D721Med (cell line): ENCODE data around the gene INAFM1.

Source experiments
- DNase-seq: peaks from one replicate; pipeline ENCODE4 v3.0.0; 2011; ENCODE audit warnings: low spot score; ENCODE audit not compliant: insufficient read length
- FAIRE-seq: peaks from 2 replicates; lab custom pipeline; 2011; peaks lifted over from hg19 to GRCh38; lab: Jason Lieb, UNC
- TF ChIP-seq, protein P1 (sequence below): IDR thresholded peaks from 2 replicates; pipeline ENCODE4 v1.5.1; 2012; ENCODE audit warnings: mild to moderate bottlenecking, control low read depth; ENCODE audit not compliant: insufficient read depth; ENCODE audit errors: missing control alignments

INAFM1 gene

DNA sequence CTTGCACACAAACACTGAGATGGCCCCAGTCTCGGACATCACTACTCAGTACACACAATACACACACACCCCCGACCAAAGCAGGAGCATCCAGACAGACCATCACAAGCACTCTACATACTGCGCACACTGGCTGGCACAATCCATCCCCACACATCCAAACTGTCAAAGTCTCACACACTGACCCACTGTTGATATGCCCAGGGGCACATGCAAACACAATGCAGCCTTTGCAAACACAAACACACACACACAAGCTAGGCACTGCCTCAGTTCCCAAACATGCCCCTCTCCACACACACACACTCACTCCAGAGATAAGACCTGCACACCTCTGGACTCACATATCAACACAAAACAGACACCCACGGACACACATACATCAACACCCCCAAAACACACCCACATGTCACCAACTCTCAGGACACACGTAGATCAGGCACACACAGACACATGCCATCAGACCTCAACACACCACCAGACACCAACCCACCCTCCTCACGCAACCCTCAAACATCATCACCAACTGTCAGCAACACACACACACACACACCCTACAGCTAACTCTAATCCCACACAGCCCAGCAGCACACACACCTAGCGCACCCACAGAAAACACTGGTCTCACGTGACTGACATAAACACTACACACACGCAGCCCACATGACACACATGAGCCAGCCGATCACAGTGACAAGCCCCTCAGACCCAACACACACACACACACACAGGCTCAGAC lies 45.6 kb upstream of the INAFM1 start:
- TF ChIP-seq, protein P1, sequence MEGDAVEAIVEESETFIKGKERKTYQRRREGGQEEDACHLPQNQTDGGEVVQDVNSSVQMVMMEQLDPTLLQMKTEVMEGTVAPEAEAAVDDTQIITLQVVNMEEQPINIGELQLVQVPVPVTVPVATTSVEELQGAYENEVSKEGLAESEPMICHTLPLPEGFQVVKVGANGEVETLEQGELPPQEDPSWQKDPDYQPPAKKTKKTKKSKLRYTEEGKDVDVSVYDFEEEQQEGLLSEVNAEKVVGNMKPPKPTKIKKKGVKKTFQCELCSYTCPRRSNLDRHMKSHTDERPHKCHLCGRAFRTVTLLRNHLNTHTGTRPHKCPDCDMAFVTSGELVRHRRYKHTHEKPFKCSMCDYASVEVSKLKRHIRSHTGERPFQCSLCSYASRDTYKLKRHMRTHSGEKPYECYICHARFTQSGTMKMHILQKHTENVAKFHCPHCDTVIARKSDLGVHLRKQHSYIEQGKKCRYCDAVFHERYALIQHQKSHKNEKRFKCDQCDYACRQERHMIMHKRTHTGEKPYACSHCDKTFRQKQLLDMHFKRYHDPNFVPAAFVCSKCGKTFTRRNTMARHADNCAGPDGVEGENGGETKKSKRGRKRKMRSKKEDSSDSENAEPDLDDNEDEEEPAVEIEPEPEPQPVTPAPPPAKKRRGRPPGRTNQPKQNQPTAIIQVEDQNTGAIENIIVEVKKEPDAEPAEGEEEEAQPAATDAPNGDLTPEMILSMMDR, result no peak
- DNase-seq, result no peak
- FAIRE-seq, result no peak

DNA sequence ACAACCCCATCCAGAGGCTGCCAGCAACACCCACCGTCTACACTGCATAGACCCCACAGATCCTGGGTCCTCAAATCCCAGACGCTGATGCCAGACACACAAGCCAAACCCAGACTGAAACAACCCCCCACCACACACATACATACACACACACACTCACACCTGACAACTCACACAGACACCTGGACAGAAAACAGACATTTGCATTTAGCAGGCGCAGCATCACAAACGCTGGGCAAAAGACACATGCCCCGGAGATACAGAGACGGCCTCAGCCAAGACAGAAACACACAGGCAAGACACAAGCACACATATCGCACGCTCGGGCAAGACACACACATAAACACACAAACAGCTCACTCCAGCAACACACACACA lies 45.0 kb upstream of the INAFM1 start:
- no peak for DNase-seq
- no peak for FAIRE-seq
- TF ChIP-seq, protein P1, result no peak

DNA sequence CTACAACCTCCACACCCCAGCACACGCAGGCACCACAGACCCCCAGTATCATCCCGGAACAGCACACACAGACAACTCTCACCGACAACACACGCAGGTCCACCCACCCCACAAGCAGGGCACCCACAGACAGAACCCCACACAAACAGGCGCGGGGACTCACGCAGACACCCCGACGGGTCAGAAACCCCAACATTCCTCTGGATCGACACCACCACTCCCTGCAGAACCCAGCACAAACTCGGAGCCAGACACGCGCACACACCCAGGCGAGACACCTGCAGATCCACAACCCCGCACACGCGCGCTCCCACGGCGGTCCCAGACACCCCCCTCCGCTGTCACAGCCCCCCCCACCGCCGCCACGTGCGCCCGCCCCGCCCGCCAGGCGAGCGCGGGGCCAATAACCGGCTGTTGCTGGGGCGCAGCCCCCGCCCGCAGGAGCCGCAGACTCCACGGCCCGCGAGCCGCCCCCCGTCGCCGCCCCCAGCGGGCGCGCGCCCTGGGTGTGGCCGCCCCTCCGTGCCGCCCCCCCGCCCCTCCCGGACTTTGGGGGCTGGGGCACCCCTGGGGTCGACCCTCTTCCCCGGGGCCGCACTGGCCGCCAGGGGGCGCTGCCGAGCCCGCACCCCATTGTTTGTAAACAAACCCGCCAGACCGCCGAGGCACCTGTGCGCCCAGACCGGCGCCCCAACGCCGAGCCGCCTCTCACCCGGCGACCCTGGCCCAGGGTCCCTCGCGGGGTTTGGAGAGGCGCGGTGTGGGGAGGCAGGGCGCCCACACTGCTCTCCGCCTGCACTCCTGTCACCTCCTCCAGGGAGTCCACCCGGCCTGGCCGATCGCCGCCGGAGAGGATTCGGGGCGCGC lies 44.4 kb upstream of the INAFM1 start:
- no peak for DNase-seq
- TF ChIP-seq, protein P1, result peak; percentile 57
- FAIRE-seq, result no peak

DNA sequence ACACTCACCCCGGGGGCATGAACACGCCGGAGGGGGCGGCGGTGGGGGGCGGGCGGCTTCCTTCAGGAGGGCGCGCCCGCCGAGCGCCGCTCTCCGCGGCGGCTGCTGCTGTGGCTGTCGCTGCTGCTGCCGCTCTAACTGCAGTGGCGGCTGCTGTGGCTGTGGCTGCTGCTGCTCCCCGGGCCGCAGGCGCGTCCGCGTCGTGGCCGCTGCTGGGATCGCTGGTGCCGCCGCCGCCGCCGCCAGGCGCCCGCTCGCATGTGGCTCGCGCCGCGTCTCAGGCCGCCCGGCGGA lies 43.8 kb upstream of the INAFM1 start, which contains the start of gene BBC3:
TSS of gene BBC3 (minus strand) at position 279 of the 294 bp plus-strand sequence. CDS start 2,768 bp downstream, outside the sequence.
- FAIRE-seq, result no peak
- TF ChIP-seq, protein P1, result no peak
- DNase-seq, result no peak

DNA sequence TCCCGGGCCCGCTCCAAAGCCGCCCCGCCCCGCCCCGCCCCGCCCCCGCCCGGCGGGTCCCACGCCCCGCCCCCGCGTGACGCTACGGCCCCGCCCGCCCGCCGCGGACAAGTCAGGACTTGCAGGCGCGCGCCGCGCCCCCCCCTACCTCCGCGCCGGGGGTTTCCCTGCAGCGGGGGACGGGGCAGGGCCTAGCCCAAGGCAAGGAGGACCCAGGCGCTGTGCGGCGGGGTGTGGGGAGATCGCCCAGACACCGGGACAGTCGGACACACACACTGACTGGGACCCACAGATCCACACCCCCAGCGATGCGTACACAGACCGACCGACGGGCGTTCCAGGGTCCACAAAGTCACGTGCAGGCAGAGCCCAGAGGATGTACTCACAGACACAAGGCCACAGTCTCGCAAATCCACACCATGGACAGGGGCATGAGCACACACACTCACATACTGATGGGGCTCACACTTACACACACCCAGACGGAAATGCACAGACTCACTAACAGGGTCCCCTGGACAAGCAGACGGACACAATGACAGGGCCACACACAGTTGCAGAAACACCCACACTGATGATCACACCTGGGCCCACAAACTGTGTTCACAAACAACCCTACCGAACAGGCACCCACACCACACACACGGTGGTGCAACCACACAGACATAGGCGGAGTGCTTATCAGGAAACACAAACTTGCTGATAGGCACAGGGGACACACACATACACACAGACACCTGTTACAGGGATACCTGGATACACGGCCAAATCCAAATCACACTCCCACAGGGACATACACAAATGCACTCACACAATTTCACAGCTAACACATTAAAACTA lies 43.2 kb upstream of the INAFM1 start:
- peak; percentile 65 for DNase-seq
- no peak for FAIRE-seq
- TF ChIP-seq, protein P1, result no peak

DNA sequence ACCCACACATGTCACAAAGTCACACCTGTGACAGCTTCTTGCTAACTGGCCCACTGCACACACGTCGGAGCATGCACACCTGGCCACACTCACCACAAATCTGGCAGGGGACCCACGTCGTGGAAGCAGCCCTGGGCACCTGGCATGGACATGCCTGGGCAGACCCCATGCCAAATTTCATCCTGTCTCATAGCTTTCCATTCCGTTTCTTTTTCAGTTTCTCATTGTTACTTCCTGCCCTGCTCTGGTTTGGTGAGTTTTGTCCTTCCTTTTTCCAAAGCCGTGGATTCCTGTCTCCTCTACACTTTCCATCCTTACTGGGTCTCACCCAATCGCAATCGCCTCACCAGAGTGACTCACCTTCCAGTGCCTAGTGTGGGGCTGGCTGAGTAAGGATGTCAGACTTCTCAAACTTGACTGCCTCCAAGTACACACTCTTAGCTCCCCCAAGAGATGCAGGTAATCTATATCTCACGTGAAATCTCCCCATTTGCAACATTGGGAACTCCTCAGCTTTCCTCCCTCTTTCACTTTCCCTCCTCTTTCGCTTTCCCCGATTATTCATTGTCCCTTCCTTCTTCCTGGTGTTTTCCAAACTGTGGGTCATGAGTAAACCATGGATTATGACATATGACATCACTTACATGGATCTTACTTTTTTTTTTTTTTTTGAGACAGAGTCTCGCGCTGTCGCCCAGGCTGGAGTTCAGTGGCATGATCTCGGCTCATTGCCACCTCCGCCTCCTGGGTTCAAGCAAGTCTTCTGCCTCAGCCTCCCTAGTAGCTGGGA lies 42.1 kb upstream of the INAFM1 start:
- no peak for DNase-seq
- TF ChIP-seq, protein P1, result no peak
- FAIRE-seq, result no peak
